Measurements from ENCODE around the gene PLCXD1.

GRCh38 chrX:335758-336155 lies 54.6 kb downstream of the PLCXD1 start:
- TF ChIP-seq CTCF (conservative IDR thresholded peaks at IDR 0.05; ENCODE audit: low read depth in 2 of 2) (no peak), STAT1 (IDR thresholded peaks at IDR 0.05; ENCODE audit: unreplicated experiment) (no peak), EZH2 (IDR thresholded peaks at IDR 0.05; ENCODE audit: low read depth, unreplicated experiment) (no peak), EZH2phosphoT487 (IDR thresholded peaks at IDR 0.05; ENCODE audit: unreplicated experiment) (no peak), POLR2AphosphoS5 (IDR thresholded peaks at IDR 0.05; ENCODE audit: low read depth) (no peak), ZNF331 (CRISPR knock-in tag; IDR thresholded peaks at IDR 0.05; ENCODE audit: low read depth) (no peak), CREB1 (CRISPR knock-in tag; IDR thresholded peaks at IDR 0.05; ENCODE audit: low read depth) (no peak), JUNB (IDR thresholded peaks at IDR 0.05; ENCODE audit: unreplicated experiment) (no peak), ZNF114 (CRISPR knock-in tag; IDR thresholded peaks at IDR 0.05) (no peak)
- TF ChIP-seq, protein P1, sequence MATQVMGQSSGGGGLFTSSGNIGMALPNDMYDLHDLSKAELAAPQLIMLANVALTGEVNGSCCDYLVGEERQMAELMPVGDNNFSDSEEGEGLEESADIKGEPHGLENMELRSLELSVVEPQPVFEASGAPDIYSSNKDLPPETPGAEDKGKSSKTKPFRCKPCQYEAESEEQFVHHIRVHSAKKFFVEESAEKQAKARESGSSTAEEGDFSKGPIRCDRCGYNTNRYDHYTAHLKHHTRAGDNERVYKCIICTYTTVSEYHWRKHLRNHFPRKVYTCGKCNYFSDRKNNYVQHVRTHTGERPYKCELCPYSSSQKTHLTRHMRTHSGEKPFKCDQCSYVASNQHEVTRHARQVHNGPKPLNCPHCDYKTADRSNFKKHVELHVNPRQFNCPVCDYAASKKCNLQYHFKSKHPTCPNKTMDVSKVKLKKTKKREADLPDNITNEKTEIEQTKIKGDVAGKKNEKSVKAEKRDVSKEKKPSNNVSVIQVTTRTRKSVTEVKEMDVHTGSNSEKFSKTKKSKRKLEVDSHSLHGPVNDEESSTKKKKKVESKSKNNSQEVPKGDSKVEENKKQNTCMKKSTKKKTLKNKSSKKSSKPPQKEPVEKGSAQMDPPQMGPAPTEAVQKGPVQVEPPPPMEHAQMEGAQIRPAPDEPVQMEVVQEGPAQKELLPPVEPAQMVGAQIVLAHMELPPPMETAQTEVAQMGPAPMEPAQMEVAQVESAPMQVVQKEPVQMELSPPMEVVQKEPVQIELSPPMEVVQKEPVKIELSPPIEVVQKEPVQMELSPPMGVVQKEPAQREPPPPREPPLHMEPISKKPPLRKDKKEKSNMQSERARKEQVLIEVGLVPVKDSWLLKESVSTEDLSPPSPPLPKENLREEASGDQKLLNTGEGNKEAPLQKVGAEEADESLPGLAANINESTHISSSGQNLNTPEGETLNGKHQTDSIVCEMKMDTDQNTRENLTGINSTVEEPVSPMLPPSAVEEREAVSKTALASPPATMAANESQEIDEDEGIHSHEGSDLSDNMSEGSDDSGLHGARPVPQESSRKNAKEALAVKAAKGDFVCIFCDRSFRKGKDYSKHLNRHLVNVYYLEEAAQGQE (IDR thresholded peaks at IDR 0.05; ENCODE audit: unreplicated experiment), result no peak
- TF ChIP-seq, protein P2, sequence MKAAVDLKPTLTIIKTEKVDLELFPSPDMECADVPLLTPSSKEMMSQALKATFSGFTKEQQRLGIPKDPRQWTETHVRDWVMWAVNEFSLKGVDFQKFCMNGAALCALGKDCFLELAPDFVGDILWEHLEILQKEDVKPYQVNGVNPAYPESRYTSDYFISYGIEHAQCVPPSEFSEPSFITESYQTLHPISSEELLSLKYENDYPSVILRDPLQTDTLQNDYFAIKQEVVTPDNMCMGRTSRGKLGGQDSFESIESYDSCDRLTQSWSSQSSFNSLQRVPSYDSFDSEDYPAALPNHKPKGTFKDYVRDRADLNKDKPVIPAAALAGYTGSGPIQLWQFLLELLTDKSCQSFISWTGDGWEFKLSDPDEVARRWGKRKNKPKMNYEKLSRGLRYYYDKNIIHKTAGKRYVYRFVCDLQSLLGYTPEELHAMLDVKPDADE (IDR thresholded peaks at IDR 0.05), result no peak
